Naive thymus-derived CD4-positive, alpha-beta T cell (primary cell): ENCODE results near the gene BUB3. TPM values are rescaled to one million over a fixed set of nuclear protein-coding genes. Genes with fewer than 3 reads are reported as not detected.

Experiments
- ATAC-seq: fragments of 150-1000 bp; cut with Tn5 transposase; 2 replicates; pipeline ENCODE4 v1.10.0; 2021; ENCODE audit warnings: mild to moderate bottlenecking, moderate library complexity
- CTCF ChIA-PET: fragments of 350-600 bp; sonication (Branson Sonifier 250); formaldehyde crosslinking; loops from one replicate; lab custom pipeline; 2021; ENCODE audit warnings: antibody characterized with exemption; lab: Charles Lee
- POLR2A ChIA-PET: fragments of 350-600 bp; sonication (Branson Sonifier 250); formaldehyde crosslinking; loops from one replicate; lab custom pipeline; 2021; ENCODE audit warnings: antibody characterized with exemption, inconsistent platforms; lab: Charles Lee
- DNase-seq, 9 donors: peaks; one replicate each; pipeline versions ENCODE4 v3.0.0 to v3.0.0-alpha.2; 2020 to 2022; ENCODE audit warnings: mixed read lengths in 1 of 9
- H3K27ac ChIP-seq: one replicate; pipeline ENCODE4 v1.7.0; 2013; ENCODE audit warnings: mild to moderate bottlenecking, low read depth, low read length, moderate library complexity
- H3K27me3 ChIP-seq, 2 donors: one replicate each; pipeline ENCODE4 v1.7.0; 2013; ENCODE audit warnings: low read length in 2 of 2, mild to moderate bottlenecking in 2 of 2, moderate library complexity in 2 of 2; ENCODE audit not compliant: control insufficient read depth in 2 of 2, insufficient read depth in 2 of 2
- H3K36me3 ChIP-seq, 3 experiments: 1 replicate in 2 of 3; 2 replicates in 1 of 3; pipeline ENCODE4 v1.7.0; 2013; ENCODE audit warnings: low read length in 3 of 3, mild to moderate bottlenecking in 3 of 3, moderate library complexity in 1 of 3; ENCODE audit not compliant: insufficient read depth in 3 of 3, control insufficient read depth in 2 of 3
- H3K4me1 ChIP-seq, 2 donors: one replicate each; pipeline ENCODE4 v1.7.0; 2013; ENCODE audit warnings: low read length in 2 of 2, mild to moderate bottlenecking in 2 of 2, moderate library complexity in 1 of 2; ENCODE audit not compliant: control insufficient read depth in 2 of 2, insufficient read depth in 2 of 2
- H3K4me3 ChIP-seq: 2 replicates; pipeline ENCODE4 v1.7.0; 2013; ENCODE audit warnings: mild to moderate bottlenecking, low read length
- H3K9me3 ChIP-seq, 3 experiments: 1 replicate in 2 of 3; 2 replicates in 1 of 3; pipeline ENCODE4 v1.7.0; 2013; ENCODE audit warnings: low read length in 3 of 3; ENCODE audit not compliant: control insufficient read depth in 2 of 3
- H3K27ac Mint-ChIP-seq, 9 donors: one replicate each; pipeline ENCODE4 v1.8.0; 2020 to 2022; ENCODE audit warnings: mixed read lengths in 9 of 9, mild to moderate bottlenecking in 8 of 9, moderate library complexity in 5 of 9, inconsistent platforms in 2 of 9
- H3K27me3 Mint-ChIP-seq, 5 donors: one replicate each; pipeline ENCODE4 v1.8.0; 2021 to 2022; ENCODE audit warnings: mixed read lengths in 5 of 5, mild to moderate bottlenecking in 1 of 5
- H3K36me3 Mint-ChIP-seq, 5 donors: one replicate each; pipeline ENCODE4 v1.8.0; 2020 to 2022; ENCODE audit warnings: mixed read lengths in 5 of 5, mild to moderate bottlenecking in 3 of 5, inconsistent platforms in 1 of 5
- H3K4me1 Mint-ChIP-seq, 7 donors: one replicate each; pipeline ENCODE4 v1.8.0; 2020 to 2022; ENCODE audit warnings: mixed read lengths in 7 of 7, mild to moderate bottlenecking in 3 of 7, inconsistent platforms in 1 of 7
- H3K4me3 Mint-ChIP-seq, 10 donors: one replicate each; pipeline ENCODE4 v1.8.0; 2020 to 2022; ENCODE audit warnings: mild to moderate bottlenecking in 10 of 10, mixed read lengths in 10 of 10, moderate library complexity in 6 of 10, inconsistent platforms in 2 of 10
- H3K9me3 Mint-ChIP-seq, 11 donors: one replicate each; pipeline ENCODE4 v1.8.0; 2020 to 2022; ENCODE audit warnings: mixed read lengths in 11 of 11, mild to moderate bottlenecking in 4 of 11, inconsistent platforms in 1 of 11, moderate library complexity in 1 of 11
- intact Hi-C, 2 donors: fragments of 100-400 bp; cut with micrococcal nuclease; formaldehyde crosslinking; loops; one replicate each; pipeline ENCODE4 v1.15.1; 2023
- polyA plus RNA-seq, 2 donors: library from polyadenylated mRNA; unstranded; fragments of 300-500 nt; fragmentation: Illumina TruSeq; gene quantifications; one replicate each; pipeline ENCODE4 v1.2.3, GENCODE V29; 2021
- total RNA-seq, 6 experiments: library from RNA in 5 of 6; stranded (reverse) in 5 of 6; gene quantifications; 1 replicate in 5 of 6; 2 replicates in 1 of 6; pipeline ENCODE4 v1.2.3 and lab custom pipeline; 2021 to 2026

Gene BUB3
- total and polyA plus RNA-seq, 7 experiments from 2014 or later = 91.4 to 255 (median 180) TPM

DNA sequence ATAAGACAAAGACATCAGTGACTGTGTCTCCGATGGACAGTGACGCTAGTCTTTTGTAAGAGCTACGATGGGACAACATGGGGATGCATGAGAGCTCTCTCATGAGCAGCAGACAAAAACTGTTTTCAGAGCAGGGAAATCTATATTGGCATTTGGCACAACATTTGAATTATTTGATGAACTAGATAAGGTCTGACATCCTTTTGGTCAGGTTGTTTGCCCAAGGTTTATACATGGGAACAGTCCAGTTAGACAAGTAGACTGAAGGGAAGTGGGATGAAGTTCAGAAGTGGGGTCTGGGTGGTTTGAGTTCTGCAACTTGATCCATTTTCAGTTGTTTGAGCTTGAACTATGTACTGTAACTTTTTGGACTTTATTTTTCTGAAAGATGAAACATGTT lies 50.8 kb downstream of the BUB3 start:
- ChIA-PET POLR2A (no interaction called here), CTCF (no interaction called here)
- H3K9me3 ChIP-seq = no peaks in the 10 kb centered on the region
- H3K27me3 ChIP-seq = no peaks in the 10 kb centered on the region
- DNase-seq = no peak
- Mint-ChIP-seq H3K36me3 (peaks cover 8 to 47% (median 40%) of the 10 kb centered on the region in 5 donors), H3K4me1 (peaks cover 3 to 30% (median 20%) of the 10 kb centered on the region in 7 donors), H3K9me3 (peaks cover 0 to 33% (median 12%) of the 10 kb centered on the region in 11 donors), H3K4me3 (peak overlapping the region in 2 of 10 donors; percentile 20 to 28), H3K27ac (no peak overlapping the region), H3K27me3 (no peaks in the 10 kb centered on the region)
- peaks cover 0 to 6% of the 10 kb centered on the region in 2 donors for H3K4me1 ChIP-seq
- H3K4me3 ChIP-seq = no peak overlapping the region
- intact Hi-C loops = no loop called here
- ATAC-seq = no peak
- H3K36me3 ChIP-seq = peaks cover 0 to 6% (median 0%) of the 10 kb centered on the region in 3 experiments
- no peak overlapping the region for H3K27ac ChIP-seq

- Histone ChIP-seq H3K4me3 (no peak overlapping the region), H3K36me3 (peaks cover 0 to 6% (median 0%) of the 10 kb centered on the region in 3 experiments), H3K27ac (no peak overlapping the region), H3K27me3 (no peaks in the 10 kb centered on the region), H3K9me3 (no peaks in the 10 kb centered on the region), H3K4me1 (no peaks in the 10 kb centered on the region)
- Mint-ChIP-seq H3K27ac (no peak overlapping the region), H3K9me3 (peaks cover 0 to 43% (median 15%) of the 10 kb centered on the region in 11 donors), H3K27me3 (no peaks in the 10 kb centered on the region), H3K36me3 (peaks cover 10 to 50% (median 37%) of the 10 kb centered on the region in 5 donors), H3K4me1 (peaks cover 0 to 6% (median 0%) of the 10 kb centered on the region in 7 donors), H3K4me3 (no peak overlapping the region)
- DNase-seq (no peak), ATAC-seq (no peak)
- intact Hi-C loops = no loop called here
- ChIA-PET CTCF (no interaction called here), POLR2A (no interaction called here)
These were observed 57.9 kb downstream of the BUB3 start for GRCh38 chr10:123212063-123212462.

GRCh38 chr10:123212640-123213039 lies 58.4 kb downstream of the BUB3 start:
- Histone ChIP-seq H3K4me3 (no peak overlapping the region), H3K4me1 (no peaks in the 10 kb centered on the region), H3K36me3 (peaks cover 0 to 6% (median 0%) of the 10 kb centered on the region in 3 experiments), H3K27ac (no peak overlapping the region), H3K9me3 (no peaks in the 10 kb centered on the region), H3K27me3 (no peaks in the 10 kb centered on the region)
- no peak for DNase-seq
- POLR2A ChIA-PET = interaction anchor here (0.7 kb wide), 1 partner anchor 18 kb away, joined by 6 read pairs; no protein-coding TSS in a partner anchor
- intact Hi-C loops = no loop called here
- CTCF ChIA-PET = no interaction called here
- ATAC-seq = no peak
- peaks cover 10 to 47% (median 37%) of the 10 kb centered on the region in 5 donors for H3K36me3 Mint-ChIP-seq
- peaks cover 0 to 6% (median 0%) of the 10 kb centered on the region in 7 donors for H3K4me1 Mint-ChIP-seq
- no peaks in the 10 kb centered on the region for H3K27me3 Mint-ChIP-seq
- no peak overlapping the region for H3K27ac Mint-ChIP-seq
- peaks cover 0 to 39% (median 14%) of the 10 kb centered on the region in 11 donors for H3K9me3 Mint-ChIP-seq
- H3K4me3 Mint-ChIP-seq = no peak overlapping the region

GRCh38 chr10:123213192-123213591 lies 59.0 kb downstream of the BUB3 start:
- no peak overlapping the region for H3K4me3 Mint-ChIP-seq
- peaks cover 0 to 6% (median 0%) of the 10 kb centered on the region in 7 donors for H3K4me1 Mint-ChIP-seq

More at GRCh38 chr10:123213192-123213591, 59.0 kb downstream of the BUB3 start:
- H3K4me3 ChIP-seq = no peak overlapping the region
- no peaks in the 10 kb centered on the region for H3K9me3 ChIP-seq
- Mint-ChIP-seq H3K36me3 (peaks cover 9 to 41% (median 33%) of the 10 kb centered on the region in 5 donors), H3K9me3 (peaks cover 0 to 33% (median 9%) of the 10 kb centered on the region in 11 donors), H3K27me3 (no peaks in the 10 kb centered on the region), H3K27ac (no peak overlapping the region)
- no peak for DNase-seq
- POLR2A ChIA-PET = interaction anchor here (0.7 to 0.8 kb wide), 2 partner anchors 17 to 29 kb away, joined by 3 to 6 read pairs; no protein-coding TSS in a partner anchor
- CTCF ChIA-PET = no interaction called here
- intact Hi-C loops = no loop called here
- H3K4me1 ChIP-seq = no peaks in the 10 kb centered on the region
- ATAC-seq = no peak
- H3K36me3 ChIP-seq = peaks cover 0 to 6% (median 0%) of the 10 kb centered on the region in 3 experiments
- H3K27ac ChIP-seq = no peak overlapping the region
- no peaks in the 10 kb centered on the region for H3K27me3 ChIP-seq

Other genes with a start within 250 kb of the BUB3 start
- not detected for gene FAM24A, start 243.8 kb upstream of the BUB3 start, total RNA-seq
- gene FAM24A, start 243.8 kb upstream of the BUB3 start, polyA plus RNA-seq = not detected
- 10 to 100 TPM in 3 of 5 experiments, 1 to 10 TPM in 2; 5.2 to 16.8 (median 12.5) TPM for gene C10orf88, start 200.2 kb upstream of the BUB3 start, total RNA-seq
- gene C10orf88, start 200.2 kb upstream of the BUB3 start, polyA plus RNA-seq = 1 to 10 TPM; 6.9 to 8.5 TPM
- gene PSTK, start 174.0 kb upstream of the BUB3 start, total RNA-seq = 10 to 100 TPM in 1 of 5 experiments, 1 to 10 TPM in 4; 4.3 to 13.2 (median 5.9) TPM
- 1 to 10 TPM; 8.9 to 9.3 TPM for gene PSTK, start 174.0 kb upstream of the BUB3 start, polyA plus RNA-seq
- gene IKZF5, start 145.6 kb upstream of the BUB3 start, total RNA-seq = 10 to 100 TPM; 15.8 to 57.7 (median 37.2) TPM
- gene IKZF5, start 145.6 kb upstream of the BUB3 start, polyA plus RNA-seq = 10 to 100 TPM; 17.8 to 25.9 TPM
- gene ACADSB, start 145.4 kb upstream of the BUB3 start, total RNA-seq = 10 to 100 TPM; 23.7 to 47.0 (median 27.3) TPM
- gene ACADSB, start 145.4 kb upstream of the BUB3 start, polyA plus RNA-seq = 10 to 100 TPM; 25.0 to 35.3 TPM
- gene HMX3, start 18.4 kb upstream of the BUB3 start, total RNA-seq = not detected
- gene HMX3, start 18.4 kb upstream of the BUB3 start, polyA plus RNA-seq = not detected
- not detected for gene HMX2, start 6.3 kb upstream of the BUB3 start, total RNA-seq
- under 1 TPM; 0.14 to 0.24 TPM for gene HMX2, start 6.3 kb upstream of the BUB3 start, polyA plus RNA-seq